Peyer's patch (tissue), 4 donors: ENCODE results near the gene IGFBP1. TPM values are rescaled to one million over a fixed set of nuclear protein-coding genes. Genes with fewer than 3 reads are reported as not detected.

ENCODE experiments used
- DNase-seq, 3 donors: peaks; one replicate each; pipeline ENCODE4 v3.0.0-alpha.2; 2017 to 2019
- H3K27ac ChIP-seq, 4 donors: fragments of 200-600 bp; sonication (generic); one replicate each; pipeline ENCODE4 v1.5.1; 2016 to 2019
- H3K27me3 ChIP-seq, 2 donors: fragments of 200-600 bp; sonication (generic); one replicate each; pipeline ENCODE4 v1.5.1; 2019
- H3K36me3 ChIP-seq, 3 donors: fragments of 200-600 bp; sonication (generic); one replicate each; pipeline ENCODE4 v1.5.1; 2016 to 2019
- H3K4me1 ChIP-seq, 4 donors: fragments of 200-600 bp; sonication (generic); one replicate each; pipeline ENCODE4 v1.5.1; 2016 to 2019
- H3K4me3 ChIP-seq, 4 donors: fragments of 200-600 bp; sonication (generic); 1 replicate in 3 of 4; 2 replicates in 1 of 4; pipeline ENCODE4 v1.5.1; 2016 to 2019; ENCODE audit warnings: mild to moderate bottlenecking in 1 of 4
- H3K9me3 ChIP-seq, 4 donors: fragments of 200-600 bp; sonication (generic); one replicate each; pipeline ENCODE4 v1.5.1; 2016 to 2019; ENCODE audit warnings: mild to moderate bottlenecking in 1 of 4
- POLR2A ChIP-seq, 2 donors: fragments of 450-650 bp; IDR thresholded peaks; one replicate each; pipeline ENCODE4 v1.5.1; 2017; ENCODE audit warnings: antibody characterized with exemption in 2 of 2, mild to moderate bottlenecking in 2 of 2, moderate library complexity in 2 of 2
- total RNA-seq, 4 donors: library from RNA; depleted of rRNA; stranded (reverse); fragments of >200 nt; gene quantifications; one replicate each; pipeline ENCODE4 v1.1.0, GENCODE V29; 2016
- TF ChIP-seq, protein P1 (sequence below), 6 experiments: fragments of 450-650 bp in 4 of 6; fragments of 200-600 bp in 2 of 6; sonication (generic) in 1 of 6; IDR thresholded peaks; one replicate each; pipeline ENCODE4 v1.5.1; 2017 to 2019; ENCODE audit warnings: antibody characterized with exemption in 6 of 6, mild to moderate bottlenecking in 3 of 6, moderate library complexity in 1 of 6

Gene IGFBP1
- total RNA-seq, 4 donors from 2014 or later: not detected

DNA sequence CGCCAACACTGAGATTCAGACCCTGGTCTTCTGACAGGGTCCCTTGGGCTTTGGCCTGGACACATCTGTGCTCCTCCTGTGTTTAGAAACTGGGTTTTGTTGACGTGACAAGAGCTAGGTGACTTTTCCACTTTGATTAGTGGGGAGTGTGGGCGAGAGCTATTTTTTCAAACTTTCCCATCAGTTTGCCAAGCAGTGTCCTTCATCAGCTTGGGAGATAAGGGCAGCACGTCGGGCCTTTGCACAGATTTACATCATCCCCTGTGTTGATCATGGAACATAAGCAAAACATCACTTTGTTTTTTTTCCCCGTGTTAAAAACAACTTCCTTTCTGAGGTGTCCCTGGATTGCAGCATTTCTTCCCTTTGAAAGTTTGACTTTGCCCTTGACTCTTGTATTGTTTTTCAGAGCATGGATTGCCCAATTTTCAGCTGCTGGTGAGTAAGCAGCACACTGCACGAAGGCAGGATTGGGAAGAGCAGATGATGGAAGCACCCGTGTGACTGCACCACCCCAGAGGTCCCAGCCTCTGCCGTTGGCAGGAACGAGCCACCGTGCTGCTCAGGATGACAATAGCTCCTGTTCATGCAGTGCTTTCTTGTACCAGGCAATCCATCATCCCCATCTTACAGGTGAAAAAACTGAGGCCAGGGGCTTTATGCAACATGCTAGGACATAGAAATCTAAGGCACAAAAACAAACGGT lies 6.4 kb upstream of the IGFBP1 start:
- peaks cover 0 to 6% (median 3%) of the 10 kb centered on the region in 4 donors for H3K9me3 ChIP-seq
- no peaks in the 10 kb centered on the region for H3K27me3 ChIP-seq
- no peak for DNase-seq
- TF ChIP-seq, protein P1, sequence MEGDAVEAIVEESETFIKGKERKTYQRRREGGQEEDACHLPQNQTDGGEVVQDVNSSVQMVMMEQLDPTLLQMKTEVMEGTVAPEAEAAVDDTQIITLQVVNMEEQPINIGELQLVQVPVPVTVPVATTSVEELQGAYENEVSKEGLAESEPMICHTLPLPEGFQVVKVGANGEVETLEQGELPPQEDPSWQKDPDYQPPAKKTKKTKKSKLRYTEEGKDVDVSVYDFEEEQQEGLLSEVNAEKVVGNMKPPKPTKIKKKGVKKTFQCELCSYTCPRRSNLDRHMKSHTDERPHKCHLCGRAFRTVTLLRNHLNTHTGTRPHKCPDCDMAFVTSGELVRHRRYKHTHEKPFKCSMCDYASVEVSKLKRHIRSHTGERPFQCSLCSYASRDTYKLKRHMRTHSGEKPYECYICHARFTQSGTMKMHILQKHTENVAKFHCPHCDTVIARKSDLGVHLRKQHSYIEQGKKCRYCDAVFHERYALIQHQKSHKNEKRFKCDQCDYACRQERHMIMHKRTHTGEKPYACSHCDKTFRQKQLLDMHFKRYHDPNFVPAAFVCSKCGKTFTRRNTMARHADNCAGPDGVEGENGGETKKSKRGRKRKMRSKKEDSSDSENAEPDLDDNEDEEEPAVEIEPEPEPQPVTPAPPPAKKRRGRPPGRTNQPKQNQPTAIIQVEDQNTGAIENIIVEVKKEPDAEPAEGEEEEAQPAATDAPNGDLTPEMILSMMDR (IDR thresholded peaks at IDR 0.05): no peak
- TF ChIP-seq POLR2A (IDR thresholded peaks at IDR 0.05): no peak
- no peak overlapping the region for H3K4me3 ChIP-seq
- H3K4me1 ChIP-seq: no peaks in the 10 kb centered on the region
- no peak overlapping the region for H3K27ac ChIP-seq
- no peaks in the 10 kb centered on the region for H3K36me3 ChIP-seq

DNA sequence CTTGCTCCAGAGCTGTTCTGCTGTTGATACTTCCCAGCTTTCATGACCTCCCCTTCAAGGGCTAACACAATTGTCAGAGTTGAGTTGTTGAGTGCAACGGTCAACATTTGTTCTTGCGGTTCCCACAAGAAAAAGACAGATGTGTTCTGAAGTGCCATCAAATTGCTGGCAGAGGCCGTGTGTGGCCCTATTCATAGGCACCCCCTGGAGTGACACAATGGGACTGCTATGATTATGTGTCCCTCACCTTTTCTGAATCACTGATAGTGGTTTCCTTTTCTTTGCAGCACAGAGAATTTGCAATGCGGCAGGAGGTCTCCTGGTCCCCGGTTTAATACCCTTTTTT lies 5.8 kb upstream of the IGFBP1 start:
- Histone ChIP-seq H3K9me3 (peaks cover 0 to 6% (median 3%) of the 10 kb centered on the region in 4 donors), H3K27me3 (no peaks in the 10 kb centered on the region), H3K4me1 (no peaks in the 10 kb centered on the region), H3K4me3 (no peak overlapping the region), H3K27ac (no peak overlapping the region), H3K36me3 (no peaks in the 10 kb centered on the region)
- TF ChIP-seq POLR2A (IDR thresholded peaks at IDR 0.05): no peak
- TF ChIP-seq, protein P1 (IDR thresholded peaks at IDR 0.05): no peak
- DNase-seq: no peak

DNA sequence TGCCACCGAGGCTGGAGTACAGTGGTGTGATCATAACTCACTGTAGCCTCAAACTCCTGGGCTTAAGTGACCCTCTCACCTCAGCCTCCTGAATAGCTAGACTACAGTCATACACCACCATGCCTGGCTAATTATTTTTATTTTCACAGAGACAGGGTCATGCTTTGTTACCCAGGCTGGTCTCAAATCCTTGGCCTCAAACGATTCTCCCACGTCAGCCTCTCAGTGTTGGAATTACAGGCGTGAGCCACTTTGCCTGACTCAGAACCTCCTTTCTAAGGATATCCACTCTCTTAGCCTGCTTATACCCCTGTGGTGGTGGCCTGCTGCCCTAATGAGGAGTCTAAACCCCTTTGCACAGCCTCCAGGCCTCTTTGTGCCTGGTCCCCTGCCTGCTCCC lies 4.2 kb upstream of the IGFBP1 start:
- H3K36me3 ChIP-seq: no peaks in the 10 kb centered on the region
- H3K4me1 ChIP-seq: peaks cover 0 to 13% (median 0%) of the 10 kb centered on the region in 4 donors
- H3K27me3 ChIP-seq: peaks cover 0 to 5% of the 10 kb centered on the region in 2 donors
- DNase-seq: no peak
- no peak overlapping the region for H3K27ac ChIP-seq
- H3K4me3 ChIP-seq: no peak overlapping the region
- TF ChIP-seq, protein P1 (IDR thresholded peaks at IDR 0.05): no peak
- TF ChIP-seq POLR2A (IDR thresholded peaks at IDR 0.05): no peak
- H3K9me3 ChIP-seq: no peaks in the 10 kb centered on the region

DNA sequence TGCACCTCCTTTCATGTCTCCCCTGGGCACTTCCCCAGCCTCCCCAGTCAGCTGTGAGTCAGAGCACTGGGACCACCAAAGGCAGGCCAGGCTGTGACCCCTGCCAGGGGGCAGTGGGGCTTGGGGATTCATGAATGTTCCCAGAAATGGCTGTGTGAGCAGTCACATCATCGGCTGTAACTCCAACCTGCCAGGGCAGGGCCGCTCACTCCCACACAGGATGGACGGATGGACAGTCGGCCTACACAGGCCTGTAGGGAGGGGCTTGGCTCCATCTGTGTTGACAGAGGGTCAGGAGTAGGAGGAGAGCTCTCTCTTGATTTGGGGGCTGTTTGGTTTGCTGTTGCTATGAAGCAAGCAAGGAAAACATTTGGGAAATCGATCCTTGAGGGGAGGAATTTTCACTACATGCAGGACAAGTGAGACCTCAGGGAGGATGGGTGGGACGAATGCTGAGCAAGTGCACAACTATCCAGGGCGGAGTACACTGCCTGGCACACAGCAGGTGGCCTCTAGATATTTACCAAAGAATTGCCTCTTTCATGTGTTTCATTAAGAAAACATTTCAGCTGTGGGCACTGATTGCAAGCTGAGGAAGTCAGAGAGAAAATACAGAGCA lies 2.9 kb upstream of the IGFBP1 start:
- peaks cover 0 to 5% of the 10 kb centered on the region in 2 donors for H3K27me3 ChIP-seq
- H3K36me3 ChIP-seq: no peaks in the 10 kb centered on the region
- H3K4me1 ChIP-seq: peaks cover 0 to 13% (median 0%) of the 10 kb centered on the region in 4 donors
- TF ChIP-seq, protein P1 (IDR thresholded peaks at IDR 0.05): no peak
- TF ChIP-seq POLR2A (IDR thresholded peaks at IDR 0.05): no peak
- DNase-seq: no peak
- H3K4me3 ChIP-seq: no peak overlapping the region
- H3K27ac ChIP-seq: no peak overlapping the region
- H3K9me3 ChIP-seq: no peaks in the 10 kb centered on the region

DNA sequence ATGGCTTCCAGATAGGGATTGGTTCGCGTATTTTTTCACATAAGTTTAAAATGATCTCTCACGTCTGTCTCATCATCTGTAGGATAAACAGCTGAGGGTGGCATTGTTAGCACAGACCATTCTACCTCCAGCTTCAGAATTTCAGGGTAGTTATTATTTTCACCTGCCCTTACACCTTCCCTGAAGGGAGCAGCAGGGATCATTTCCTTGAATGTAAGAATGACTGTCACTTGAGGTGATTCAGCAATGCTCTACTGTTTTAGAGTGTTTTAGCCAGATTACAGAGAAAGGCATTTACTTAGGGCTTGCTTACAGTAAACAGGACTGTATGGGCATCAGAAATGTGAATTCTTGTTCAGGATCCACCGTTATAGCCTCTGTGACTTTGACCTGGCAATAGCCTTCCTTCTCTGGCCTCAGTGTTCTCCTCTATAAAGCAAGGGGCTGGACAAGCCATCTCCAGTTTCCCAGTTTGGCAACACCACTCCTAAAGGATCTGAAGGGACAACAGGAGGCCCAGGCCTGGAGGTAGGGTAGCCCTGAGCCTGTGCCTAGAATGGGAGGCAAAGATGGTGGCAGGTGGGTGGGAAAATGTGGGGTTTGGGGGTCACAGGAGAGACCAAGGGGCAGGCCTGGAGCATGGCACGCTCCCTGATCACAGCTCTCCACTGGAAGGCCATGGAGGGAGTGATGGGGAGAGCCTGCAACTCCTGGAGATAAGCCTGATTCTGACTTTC lies 1.2 kb upstream of the IGFBP1 start:
- no peak for DNase-seq
- peaks cover 0 to 5% of the 10 kb centered on the region in 2 donors for H3K27me3 ChIP-seq
- no peak overlapping the region for H3K27ac ChIP-seq
- peaks cover 0 to 13% (median 0%) of the 10 kb centered on the region in 4 donors for H3K4me1 ChIP-seq
- no peaks in the 10 kb centered on the region for H3K9me3 ChIP-seq
- no peaks in the 10 kb centered on the region for H3K36me3 ChIP-seq
- H3K4me3 ChIP-seq: no peak overlapping the region
- TF ChIP-seq, protein P1 (IDR thresholded peaks at IDR 0.05): no peak
- no peak for TF ChIP-seq POLR2A (IDR thresholded peaks at IDR 0.05)
